ENCODE data around the gene RAET1E. TPM values are rescaled to one million over a fixed set of nuclear protein-coding genes. Genes with fewer than 3 reads are reported as not detected.
A peak's percentile ranks its signal among the peaks of the same experiment; 100 is the strongest.

Gene RAET1E
- total and polyA plus RNA-seq, 2 donors (not counting 1 experiment from before 2014, with no cell fraction given) = not detected

GRCh38 chr6:149934249-149935156 lies 36.6 kb upstream of the RAET1E start:
- POLR2A ChIA-PET = no interaction called here
- H4K20me1 ChIP-seq (ENCODE audit: control insufficient read depth, insufficient read depth, low read length, poor library complexity, severe bottlenecking) = no peaks in the 10 kb centered on the region
- H3K4me3 ChIP-seq (ENCODE audit: control extremely low read depth in 1 of 5, extremely low read depth in 1 of 5, insufficient read depth in 1 of 5, low read depth in 2 of 5, low read length in 4 of 5) = no peak overlapping the region
- Mint-ChIP-seq H3K4me1 (peaks cover 19% of the 10 kb centered on the region), H3K27me3 (peaks cover 80% of the 10 kb centered on the region), H3K27ac (no peak overlapping the region), H3K4me3 (no peak overlapping the region), H3K9me3 (ENCODE audit: insufficient read depth) (no peaks in the 10 kb centered on the region)
- ATAC-seq (ENCODE audit: low read depth) (peak; percentile 44), DNase-seq (peak; percentile 86)
- H3K27me3 ChIP-seq (replicated peaks in 1 of 4; ENCODE audit: control extremely low read depth in 1 of 4, control insufficient read depth in 3 of 4, insufficient read depth in 4 of 4, low read length in 3 of 4) = peaks cover 2 to 72% (median 64%) of the 10 kb centered on the region in 4 experiments
- H3K27ac ChIP-seq (ENCODE audit: low read length in 2 of 2) = no peak overlapping the region
- H3K79me2 ChIP-seq (ENCODE audit: control insufficient read depth, insufficient read depth, low read length) = no peaks in the 10 kb centered on the region
- no peaks in the 10 kb centered on the region for H3K36me3 ChIP-seq (replicated peaks in 1 of 2; ENCODE audit: control extremely low read depth in 1 of 2, control insufficient read depth in 1 of 2, extremely low read depth in 1 of 2, insufficient read depth in 2 of 2, low read length in 1 of 2)
- H2AFZ ChIP-seq (ENCODE audit: insufficient read depth, low read depth, low read length, poor library complexity, severe bottlenecking) = no peak overlapping the region
- 42% methylated on average over 9 of the region's 11 CpGs for WGBS (ENCODE audit: insufficient coverage)
- TF ChIP-seq EZH2 (IDR thresholded peaks at IDR 0.05; ENCODE audit: borderline replicate concordance, insufficient read depth, low read depth, low read length, poor library complexity, severe bottlenecking) (no peak), CTCF (IDR thresholded peaks at IDR 0.05) (peak; percentile 84)
- CTCF ChIA-PET = interaction anchor here (0.7 to 2.8 kb wide), 6 partner anchors 15 to 125 kb away, joined by 3 to 49 read pairs (median 3); no protein-coding TSS in a partner anchor
- H3K9me3 ChIP-seq (ENCODE audit: control extremely low read depth in 1 of 3, control insufficient read depth in 2 of 3, insufficient read depth in 1 of 3, low read length in 2 of 3) = peaks cover 0 to 13% (median 0%) of the 10 kb centered on the region in 3 donors
- peaks cover 16 to 24% of the 10 kb centered on the region in 2 donors for H3K4me1 ChIP-seq (ENCODE audit: control insufficient read depth in 2 of 2, insufficient read depth in 2 of 2, low read length in 2 of 2)
- H3K4me2 ChIP-seq (replicated peaks; ENCODE audit: low read depth, low read length, poor library complexity, severe bottlenecking) = no peak overlapping the region
- intact Hi-C loops (cut with micrococcal nuclease) = loop anchor here (1.0 to 5.0 kb wide), 3 partner anchors 82 to 403 kb away; no protein-coding TSS in a partner anchor
- no peak overlapping the region for H3K9ac ChIP-seq (ENCODE audit: low read length)

Data from B cell (primary cell).